PFSK-1 (cell line): ENCODE measurements around the gene KIF27.

Source experiments
- FOXP2 ChIP-seq: optimal IDR thresholded peaks from 2 replicates; pipeline ENCODE3; 2011; ENCODE audit warnings: borderline replicate concordance, control low read depth, inconsistent platforms; ENCODE audit not compliant: insufficient read depth; ENCODE audit errors: extremely low read length, extremely low read depth
- POLR2AphosphoS5 ChIP-seq: IDR thresholded peaks from 2 replicates; pipeline ENCODE4 v1.6.1; 2012; ENCODE audit warnings: low read depth, mild to moderate bottlenecking, control low read depth, low read length, moderate library complexity
- SIN3A ChIP-seq: IDR thresholded peaks from 2 replicates; pipeline ENCODE4 v1.6.1; 2012; ENCODE audit warnings: mild to moderate bottlenecking, low read length, moderate library complexity, borderline replicate concordance; ENCODE audit not compliant: insufficient read depth
- TAF1 ChIP-seq: IDR thresholded peaks from 2 replicates; pipeline ENCODE4 v1.6.1; 2012; ENCODE audit warnings: low read length, control low read depth, borderline replicate concordance; ENCODE audit not compliant: insufficient read depth
- TF ChIP-seq, protein P1 (sequence below), 2 experiments: IDR thresholded peaks; 2 replicates each; pipeline versions ENCODE4 v1.6.1 to v1.8.0; 2011 to 2012; ENCODE audit warnings: low read depth in 2 of 2, low read length in 2 of 2, control low read depth in 1 of 2, inconsistent platforms in 1 of 2, mild to moderate bottlenecking in 1 of 2, moderate library complexity in 1 of 2; ENCODE audit not compliant: insufficient read depth in 1 of 2

Gene KIF27

GRCh38 chr9:83936523-83936922, 15.3 kb upstream of the KIF27 start:
- no peak for TF ChIP-seq SIN3A
- TF ChIP-seq POLR2AphosphoS5, result no peak
- no peak for TF ChIP-seq FOXP2
- TF ChIP-seq, protein P1, sequence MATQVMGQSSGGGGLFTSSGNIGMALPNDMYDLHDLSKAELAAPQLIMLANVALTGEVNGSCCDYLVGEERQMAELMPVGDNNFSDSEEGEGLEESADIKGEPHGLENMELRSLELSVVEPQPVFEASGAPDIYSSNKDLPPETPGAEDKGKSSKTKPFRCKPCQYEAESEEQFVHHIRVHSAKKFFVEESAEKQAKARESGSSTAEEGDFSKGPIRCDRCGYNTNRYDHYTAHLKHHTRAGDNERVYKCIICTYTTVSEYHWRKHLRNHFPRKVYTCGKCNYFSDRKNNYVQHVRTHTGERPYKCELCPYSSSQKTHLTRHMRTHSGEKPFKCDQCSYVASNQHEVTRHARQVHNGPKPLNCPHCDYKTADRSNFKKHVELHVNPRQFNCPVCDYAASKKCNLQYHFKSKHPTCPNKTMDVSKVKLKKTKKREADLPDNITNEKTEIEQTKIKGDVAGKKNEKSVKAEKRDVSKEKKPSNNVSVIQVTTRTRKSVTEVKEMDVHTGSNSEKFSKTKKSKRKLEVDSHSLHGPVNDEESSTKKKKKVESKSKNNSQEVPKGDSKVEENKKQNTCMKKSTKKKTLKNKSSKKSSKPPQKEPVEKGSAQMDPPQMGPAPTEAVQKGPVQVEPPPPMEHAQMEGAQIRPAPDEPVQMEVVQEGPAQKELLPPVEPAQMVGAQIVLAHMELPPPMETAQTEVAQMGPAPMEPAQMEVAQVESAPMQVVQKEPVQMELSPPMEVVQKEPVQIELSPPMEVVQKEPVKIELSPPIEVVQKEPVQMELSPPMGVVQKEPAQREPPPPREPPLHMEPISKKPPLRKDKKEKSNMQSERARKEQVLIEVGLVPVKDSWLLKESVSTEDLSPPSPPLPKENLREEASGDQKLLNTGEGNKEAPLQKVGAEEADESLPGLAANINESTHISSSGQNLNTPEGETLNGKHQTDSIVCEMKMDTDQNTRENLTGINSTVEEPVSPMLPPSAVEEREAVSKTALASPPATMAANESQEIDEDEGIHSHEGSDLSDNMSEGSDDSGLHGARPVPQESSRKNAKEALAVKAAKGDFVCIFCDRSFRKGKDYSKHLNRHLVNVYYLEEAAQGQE (IDR thresholded peaks at IDR 0.05; ENCODE audit: insufficient read depth in 1 of 2, low read depth in 2 of 2, low read length in 2 of 2), result no peak
- TF ChIP-seq TAF1, result no peak

GRCh38 chr9:83935276-83935935, 14.2 kb upstream of the KIF27 start:
- TF ChIP-seq FOXP2 (no peak), SIN3A (no peak), TAF1 (no peak), POLR2AphosphoS5 (no peak)
- TF ChIP-seq, protein P1 (IDR thresholded peaks at IDR 0.05; ENCODE audit: insufficient read depth in 1 of 2, low read depth in 2 of 2, low read length in 2 of 2), result no peak

GRCh38 chr9:83934569-83935275, 13.5 kb upstream of the KIF27 start:
- no peak for TF ChIP-seq FOXP2
- TF ChIP-seq, protein P1 (IDR thresholded peaks at IDR 0.05; ENCODE audit: insufficient read depth in 1 of 2, low read depth in 2 of 2, low read length in 2 of 2), result no peak
- no peak for TF ChIP-seq SIN3A
- TF ChIP-seq POLR2AphosphoS5, result no peak
- TF ChIP-seq TAF1, result no peak

DNA sequence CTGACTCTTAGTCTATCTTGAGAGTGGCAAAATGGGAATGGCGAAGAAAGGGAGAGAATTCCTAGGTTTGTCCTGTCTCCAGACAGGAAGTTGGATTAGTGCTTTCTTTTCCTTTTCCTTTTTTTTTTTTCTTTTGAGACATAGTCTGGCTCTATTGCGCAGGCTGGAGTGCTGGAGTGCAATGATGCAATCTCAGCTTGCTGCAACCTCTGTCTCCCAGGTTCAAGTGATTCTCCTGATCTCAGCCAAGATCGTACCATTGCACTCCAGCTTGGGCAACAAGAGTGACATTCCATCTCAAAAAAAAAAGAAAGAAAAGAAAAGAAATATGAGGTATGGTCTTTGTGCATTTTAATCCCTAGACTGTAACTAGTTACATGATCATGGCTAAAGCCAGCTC, 12.6 kb upstream of the KIF27 start:
- no peak for TF ChIP-seq FOXP2

DNA sequence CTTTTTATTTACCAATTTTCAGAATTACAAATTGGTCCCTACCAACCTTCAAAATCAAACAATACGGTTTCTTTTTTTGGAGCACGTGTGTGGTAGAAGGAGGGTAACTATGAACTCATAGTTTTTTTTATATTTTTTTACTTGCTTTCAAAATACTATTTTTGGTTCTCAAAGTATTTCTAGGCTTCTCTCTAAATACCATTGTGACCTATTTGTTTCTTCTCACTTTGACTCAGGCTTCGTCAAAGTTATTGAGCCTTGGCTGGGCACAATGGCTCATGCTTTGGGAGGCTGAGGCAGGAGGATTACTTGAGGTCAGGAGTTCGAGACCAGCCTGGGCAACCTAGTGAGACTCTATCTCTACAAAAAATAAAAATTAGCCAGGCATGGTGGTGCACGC, 11.6 kb upstream of the KIF27 start:
- TF ChIP-seq, protein P1 (IDR thresholded peaks at IDR 0.05; ENCODE audit: insufficient read depth in 1 of 2, low read depth in 2 of 2, low read length in 2 of 2), result no peak
- TF ChIP-seq SIN3A, result no peak
- no peak for TF ChIP-seq POLR2AphosphoS5
- no peak for TF ChIP-seq FOXP2
- no peak for TF ChIP-seq TAF1
